HEK293 (cell line): Measurements from ENCODE around the gene CLCN7.

Experiments used
- CTCF ChIA-PET: fragments of 350-600 bp; formaldehyde crosslinking; extraction: SDS; loops from one replicate; lab custom pipeline; 2021; ENCODE audit warnings: antibody characterized with exemption; lab: Yijun Ruan, JAX
- POLR2A ChIA-PET: fragments of 300-600 bp; formaldehyde crosslinking; extraction: SDS; loops from one replicate; lab custom pipeline; 2020; ENCODE audit warnings: antibody characterized with exemption, inconsistent platforms; lab: Yijun Ruan, JAX
- H3K27ac ChIP-seq: fragments of 200-500 bp; sonication (Bioruptor generic); 2 replicates; pipeline ENCODE4 v1.5.1; 2014; ENCODE audit warnings: low read depth, low read length, control low read depth, inconsistent platforms; ENCODE audit errors: extremely low read depth
- H3K36me3 ChIP-seq, 2 experiments: fragments of 200-500 bp in 1 of 2; sonication (Bioruptor generic) in 1 of 2; 1 replicate in 1 of 2; 2 replicates in 1 of 2; pipeline ENCODE4 v1.5.1; 2014 to 2017; ENCODE audit warnings: inconsistent platforms in 2 of 2, low read length in 2 of 2; ENCODE audit not compliant: control insufficient read depth in 2 of 2, insufficient read depth in 1 of 2
- H3K4me1 ChIP-seq: fragments of 200-500 bp; sonication (Bioruptor generic); 2 replicates; pipeline ENCODE4 v1.5.1; 2014; ENCODE audit warnings: mild to moderate bottlenecking, low read length, inconsistent platforms; ENCODE audit not compliant: control insufficient read depth, insufficient read depth
- H3K4me3 ChIP-seq: 2 replicates; pipeline ENCODE4 v1.5.1; 2011; ENCODE audit warnings: low read depth, mild to moderate bottlenecking, control low read depth, low read length, moderate library complexity
- H3K9me3 ChIP-seq: fragments of 200-500 bp; sonication (Bioruptor generic); 2 replicates; pipeline ENCODE4 v1.5.1; 2014; ENCODE audit warnings: low read depth, low read length, inconsistent platforms; ENCODE audit not compliant: control insufficient read depth, insufficient read depth
- ELK4 ChIP-seq: IDR thresholded peaks from 2 replicates; pipeline ENCODE4 v1.6.1; 2011; ENCODE audit warnings: mild to moderate bottlenecking, low read depth, low read length, borderline replicate concordance
- PRDM10 ChIP-seq: fragments of 450-650 bp; formaldehyde crosslinking; IDR thresholded peaks from 2 replicates; pipeline ENCODE4 v1.5.1; 2016; ENCODE audit warnings: missing biosample characterization, missing genetic modification characterization
- SETDB1 ChIP-seq: IDR thresholded peaks from one replicate; pipeline ENCODE4 v1.6.1; 2017; ENCODE audit warnings: mild to moderate bottlenecking, low read length, moderate library complexity, mixed read lengths; ENCODE audit not compliant: insufficient read length
- ZBTB6 ChIP-seq: fragments of 450-650 bp; formaldehyde crosslinking; IDR thresholded peaks from 2 replicates; pipeline ENCODE4 v1.5.1; 2017; ENCODE audit warnings: missing biosample characterization, missing genetic modification characterization
- ZNF16 ChIP-seq: fragments of 450-650 bp; formaldehyde crosslinking; IDR thresholded peaks from 2 replicates; pipeline ENCODE4 v1.5.1; 2016; ENCODE audit warnings: low read depth, missing biosample characterization, missing genetic modification characterization
- ZNF24 ChIP-seq: fragments of 450-650 bp; formaldehyde crosslinking; IDR thresholded peaks from 2 replicates; pipeline ENCODE4 v1.5.1; 2016; ENCODE audit warnings: missing biosample characterization, missing genetic modification characterization
- ZNF280D ChIP-seq: fragments of 450-650 bp; formaldehyde crosslinking; IDR thresholded peaks from 2 replicates; pipeline ENCODE4 v1.5.1; 2016; ENCODE audit warnings: missing biosample characterization, missing genetic modification characterization
- ZNF354C ChIP-seq: fragments of 450-650 bp; formaldehyde crosslinking; IDR thresholded peaks from 2 replicates; pipeline ENCODE4 v1.5.1; 2016; ENCODE audit warnings: missing biosample characterization, missing genetic modification characterization, low read depth, borderline replicate concordance
- ZNF510 ChIP-seq: fragments of 450-650 bp; formaldehyde crosslinking; IDR thresholded peaks from 2 replicates; pipeline ENCODE4 v1.5.1; 2018; ENCODE audit warnings: mild to moderate bottlenecking, missing genetic modification characterization, missing biosample characterization; ENCODE audit not compliant: insufficient replicate concordance
- ZNF544 ChIP-seq: fragments of 450-650 bp; formaldehyde crosslinking; IDR thresholded peaks from 2 replicates; pipeline ENCODE4 v1.5.0; 2017; ENCODE audit warnings: missing biosample characterization, missing genetic modification characterization
- ZNF580 ChIP-seq: fragments of 450-650 bp; formaldehyde crosslinking; IDR thresholded peaks from 2 replicates; pipeline ENCODE4 v1.5.1; 2016; ENCODE audit warnings: missing biosample characterization, missing genetic modification characterization
- ZNF624 ChIP-seq: fragments of 450-650 bp; formaldehyde crosslinking; IDR thresholded peaks from 2 replicates; pipeline ENCODE4 v1.5.1; 2017; ENCODE audit warnings: missing biosample characterization, missing genetic modification characterization
- ZNF645 ChIP-seq: fragments of 450-650 bp; formaldehyde crosslinking; IDR thresholded peaks from 2 replicates; pipeline ENCODE4; 2016; ENCODE audit warnings: missing biosample characterization, missing genetic modification characterization
- ZNF654 ChIP-seq: fragments of 450-650 bp; formaldehyde crosslinking; IDR thresholded peaks from 2 replicates; pipeline ENCODE4 v1.5.1; 2016; ENCODE audit warnings: low read depth, missing biosample characterization, missing genetic modification characterization
- ZSCAN4 ChIP-seq: fragments of 450-650 bp; formaldehyde crosslinking; IDR thresholded peaks from 2 replicates; pipeline ENCODE4 v1.5.1; 2017; ENCODE audit warnings: missing biosample characterization, missing genetic modification characterization
- ZSCAN5A ChIP-seq: fragments of 450-650 bp; formaldehyde crosslinking; IDR thresholded peaks from 2 replicates; pipeline ENCODE4 v1.5.1; 2016; ENCODE audit warnings: missing biosample characterization, missing genetic modification characterization

CLCN7 gene

GRCh38 chr16:1505912-1506311, 31.1 kb upstream of the CLCN7 start (continued):
- TF ChIP-seq PRDM10 = no peak
- TF ChIP-seq ZBTB6 = no peak
- no peak for TF ChIP-seq ZSCAN5A (tag by site-specific recombination)
- TF ChIP-seq ZNF280D (tag by site-specific recombination) = no peak
- no peak for TF ChIP-seq ZNF354C
- TF ChIP-seq ZNF24 (tag by site-specific recombination) = no peak
- TF ChIP-seq ZNF580 (tag by site-specific recombination) = no peak
- TF ChIP-seq ELK4 = no peak
- TF ChIP-seq, all 188 proteins: peak for 0

- Histone ChIP-seq H3K4me3 (no peak overlapping the region), H3K9me3 (no peaks in the 10 kb centered on the region)
- CTCF ChIA-PET = no interaction called here
- TF ChIP-seq ZNF544 (tag by site-specific recombination) (no peak), ZSCAN4 (tag by site-specific recombination) (no peak), ZNF510 (no peak), ZNF16 (tag by site-specific recombination) (no peak), ZNF654 (tag by site-specific recombination) (no peak), SETDB1 (no peak), ZNF645 (no peak), ZNF624 (no peak)
- TF ChIP-seq, all 188 proteins: peak for 0
- Histone ChIP-seq H3K4me1 (no peaks in the 10 kb centered on the region), H3K27ac (no peak overlapping the region), H3K36me3 (peaks cover 10 to 79% of the 10 kb centered on the region in 2 experiments; a peak in 2 of 3 replicates)
- POLR2A ChIA-PET = interaction anchor here (0.6 to 0.7 kb wide), 3 partner anchors 12 to 674 kb away, joined by 3 to 5 read pairs (median 3); no protein-coding TSS in a partner anchor
Observed at GRCh38 chr16:1505073-1505844, 30.4 kb upstream of the CLCN7 start.
